Natural killer cell (primary cell): ENCODE data around the gene SH3PXD2B. TPM values are rescaled to one million over a fixed set of nuclear protein-coding genes. Genes with fewer than 3 reads are reported as not detected.

ENCODE experiments used
- ATAC-seq, 3 donors: fragments of 150-1000 bp in 2 of 3; fragments of 200-7000 bp in 1 of 3; cut with Tn5 transposase; 1 replicate in 1 of 3; 2 replicates in 2 of 3; pipeline ENCODE4 v1.10.0; 2021; ENCODE audit warnings: mild to moderate bottlenecking in 2 of 3, moderate library complexity in 2 of 3
- DNase-seq, 2 donors: peaks; one replicate each; pipeline versions ENCODE4 v3.0.0 to v3.0.0-alpha.2; 2013 to 2021; ENCODE audit warnings: mixed read lengths in 1 of 2
- H3K27ac ChIP-seq: one replicate; pipeline ENCODE4 v1.5.1; 2013; ENCODE audit warnings: mild to moderate bottlenecking, low read length
- H3K27me3 ChIP-seq: one replicate; pipeline ENCODE4 v1.6.1; 2013; ENCODE audit warnings: low read length; ENCODE audit not compliant: control insufficient read depth, insufficient read depth
- H3K36me3 ChIP-seq: one replicate; pipeline ENCODE4 v1.6.1; 2013; ENCODE audit warnings: low read length; ENCODE audit not compliant: control insufficient read depth, insufficient read depth
- H3K4me1 ChIP-seq: one replicate; pipeline ENCODE4 v1.6.1; 2013; ENCODE audit warnings: low read length; ENCODE audit not compliant: control insufficient read depth, insufficient read depth
- H3K4me3 ChIP-seq: one replicate; pipeline ENCODE4 v1.5.1; 2013; ENCODE audit warnings: low read length
- H3K9me3 ChIP-seq: one replicate; pipeline ENCODE4 v1.6.1; 2013; ENCODE audit warnings: low read length; ENCODE audit not compliant: control insufficient read depth, insufficient read depth
- H3K27ac Mint-ChIP-seq, 2 donors: one replicate each; pipeline ENCODE4 v1.8.0; 2022; ENCODE audit warnings: mild to moderate bottlenecking in 2 of 2, mixed read lengths in 2 of 2, moderate library complexity in 1 of 2
- H3K27me3 Mint-ChIP-seq, 2 donors: one replicate each; pipeline ENCODE4 v1.8.0; 2022; ENCODE audit warnings: low read depth in 2 of 2, mixed read lengths in 2 of 2
- H3K36me3 Mint-ChIP-seq: one replicate; pipeline ENCODE4 v1.8.0; 2022; ENCODE audit warnings: mixed read lengths
- H3K4me1 Mint-ChIP-seq, 2 donors: one replicate each; pipeline ENCODE4 v1.8.0; 2022; ENCODE audit warnings: mixed read lengths in 2 of 2
- H3K4me3 Mint-ChIP-seq: one replicate; pipeline ENCODE4 v1.8.0; 2022; ENCODE audit warnings: mild to moderate bottlenecking, moderate library complexity, mixed read lengths
- H3K9me3 Mint-ChIP-seq, 2 donors: one replicate each; pipeline ENCODE4 v1.8.0; 2022; ENCODE audit warnings: mixed read lengths in 2 of 2
- WGBS: methylation state at CpG from one replicate; pipeline ENCODE4 v1.1.7; 2013; ENCODE audit warnings: missing lambda C conversion rate; ENCODE audit not compliant: insufficient coverage; 5-methylcytosine and 5-hydroxymethylcytosine counted together
- intact Hi-C: fragments of 100-400 bp; cut with micrococcal nuclease; formaldehyde crosslinking; loops from one replicate; pipeline ENCODE4 v1.14.2; 2022
- total RNA-seq, 4 donors: library from RNA; stranded (reverse); fragments of 120-200 nt in 1 of 4; gene quantifications; one replicate each; pipeline versions ENCODE4 v1.2.3 to v1.2.4, GENCODE V29; 2013 to 2022
- TF ChIP-seq, protein P1 (sequence below): fragments of 200-600 bp; IDR thresholded peaks from one replicate; pipeline ENCODE4 v1.8.0; 2022; ENCODE audit warnings: antibody characterized with exemption

SH3PXD2B gene
- total RNA-seq: under 1 TPM in 2 of 3 donors, not detected in 1; 0.25 to 0.35 TPM
- 0.07 TPM for total RNA-seq (2013)

DNA sequence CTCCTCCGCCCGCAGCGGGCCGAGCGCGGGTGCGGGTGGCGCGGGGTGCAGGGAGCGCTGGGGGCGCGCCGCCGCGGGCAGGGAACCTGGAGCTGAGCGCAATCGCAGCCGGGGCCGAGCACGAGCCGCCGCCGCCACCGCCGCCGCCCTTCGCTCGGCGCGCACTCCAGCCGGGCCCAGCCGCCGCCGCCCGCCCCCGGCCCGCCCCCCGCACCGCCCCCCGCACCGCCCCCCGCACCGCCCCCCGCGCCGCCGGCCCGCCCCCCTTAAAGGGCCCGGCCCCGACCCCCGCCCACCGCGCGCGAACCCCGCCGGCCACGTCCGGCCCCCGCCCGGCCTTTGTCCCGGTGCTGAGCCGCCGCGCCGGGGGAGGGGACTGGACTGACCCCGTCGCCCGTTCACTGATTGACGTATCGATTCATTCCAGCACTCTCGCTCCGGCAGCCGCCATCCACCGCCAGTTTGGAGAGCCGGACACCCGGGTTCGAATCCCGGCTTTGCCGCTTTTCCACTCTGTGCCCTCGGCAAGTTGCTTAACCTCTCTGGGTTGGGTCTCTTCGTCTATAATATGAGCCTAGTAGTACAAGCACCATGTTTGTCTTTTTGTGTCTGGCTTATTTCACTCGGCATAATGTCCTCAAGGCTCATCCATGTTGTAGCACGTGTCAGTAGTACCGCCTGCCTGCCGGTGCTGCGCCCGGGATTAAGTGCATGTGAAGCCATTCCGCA, at the start of gene SH3PXD2B:
Gene SH3PXD2B (minus strand): TSS at position 168 of the 729 bp plus-strand sequence. CDS start 173 bp downstream, outside the sequence.
- peaks cover 32 to 47% of the 10 kb centered on the region in 2 donors for H3K27me3 Mint-ChIP-seq
- H3K4me1 Mint-ChIP-seq: peaks cover 14% of the 10 kb centered on the region in 2 donors
- H3K27ac Mint-ChIP-seq: no peak within 1 kb of the TSS
- peak within 1 kb of the TSS; percentile 82 for H3K4me3 Mint-ChIP-seq
- H3K36me3 ChIP-seq: no peaks in the 10 kb centered on the region
- no peaks in the 10 kb centered on the region for H3K9me3 ChIP-seq
- peak; percentile 29 to 60 for DNase-seq
- 6% methylated on average over 89 of the region's 89 CpGs for WGBS
- intact Hi-C loops: no loop called here
- peak within 1 kb of the TSS; percentile 29 for H3K4me3 ChIP-seq
- H3K4me1 ChIP-seq: peaks cover 12% of the 10 kb centered on the region
- ATAC-seq: peak; percentile 70 to 86 (median 82)
- H3K36me3 Mint-ChIP-seq: no peaks in the 10 kb centered on the region
- H3K27ac ChIP-seq: no peak within 1 kb of the TSS
- H3K9me3 Mint-ChIP-seq: no peaks in the 10 kb centered on the region
- H3K27me3 ChIP-seq: peaks cover 7% of the 10 kb centered on the region
- TF ChIP-seq, protein P1, sequence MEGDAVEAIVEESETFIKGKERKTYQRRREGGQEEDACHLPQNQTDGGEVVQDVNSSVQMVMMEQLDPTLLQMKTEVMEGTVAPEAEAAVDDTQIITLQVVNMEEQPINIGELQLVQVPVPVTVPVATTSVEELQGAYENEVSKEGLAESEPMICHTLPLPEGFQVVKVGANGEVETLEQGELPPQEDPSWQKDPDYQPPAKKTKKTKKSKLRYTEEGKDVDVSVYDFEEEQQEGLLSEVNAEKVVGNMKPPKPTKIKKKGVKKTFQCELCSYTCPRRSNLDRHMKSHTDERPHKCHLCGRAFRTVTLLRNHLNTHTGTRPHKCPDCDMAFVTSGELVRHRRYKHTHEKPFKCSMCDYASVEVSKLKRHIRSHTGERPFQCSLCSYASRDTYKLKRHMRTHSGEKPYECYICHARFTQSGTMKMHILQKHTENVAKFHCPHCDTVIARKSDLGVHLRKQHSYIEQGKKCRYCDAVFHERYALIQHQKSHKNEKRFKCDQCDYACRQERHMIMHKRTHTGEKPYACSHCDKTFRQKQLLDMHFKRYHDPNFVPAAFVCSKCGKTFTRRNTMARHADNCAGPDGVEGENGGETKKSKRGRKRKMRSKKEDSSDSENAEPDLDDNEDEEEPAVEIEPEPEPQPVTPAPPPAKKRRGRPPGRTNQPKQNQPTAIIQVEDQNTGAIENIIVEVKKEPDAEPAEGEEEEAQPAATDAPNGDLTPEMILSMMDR: no peak

DNA sequence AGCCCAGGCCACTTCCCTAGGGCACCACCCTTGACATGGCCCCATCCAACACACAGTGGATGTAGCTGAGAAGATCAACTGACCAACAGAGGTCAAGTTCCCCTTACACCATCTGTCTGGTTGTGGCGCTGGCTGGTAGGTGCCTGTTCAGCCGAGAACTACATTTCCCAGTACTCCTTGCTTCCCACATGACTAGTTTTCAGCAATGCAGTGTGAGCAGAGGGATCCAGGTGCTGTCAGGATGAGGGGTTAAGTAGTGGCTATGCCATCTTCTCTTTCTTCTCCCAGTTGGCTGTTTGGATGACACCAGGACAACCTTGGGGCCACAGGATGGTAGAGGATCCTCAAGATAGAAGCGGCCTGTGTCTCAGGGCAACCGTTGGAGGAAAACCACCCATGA, 48.6 kb upstream of the SH3PXD2B start:
- WGBS: 96% methylated on average over 4 of the region's 4 CpGs
- ATAC-seq (no peak), DNase-seq (no peak)
- Mint-ChIP-seq H3K9me3 (no peaks in the 10 kb centered on the region), H3K27me3 (peaks cover 20 to 25% of the 10 kb centered on the region in 2 donors), H3K27ac (no peak overlapping the region), H3K36me3 (no peaks in the 10 kb centered on the region), H3K4me3 (no peak overlapping the region), H3K4me1 (peaks cover 6 to 7% of the 10 kb centered on the region in 2 donors)
- no peaks in the 10 kb centered on the region for H3K27me3 ChIP-seq
- no peaks in the 10 kb centered on the region for H3K9me3 ChIP-seq
- H3K4me1 ChIP-seq: peaks cover 4% of the 10 kb centered on the region
- TF ChIP-seq, protein P1: no peak
- no peak overlapping the region for H3K4me3 ChIP-seq
- H3K36me3 ChIP-seq: no peaks in the 10 kb centered on the region
- intact Hi-C loops: no loop called here
- no peak overlapping the region for H3K27ac ChIP-seq

DNA sequence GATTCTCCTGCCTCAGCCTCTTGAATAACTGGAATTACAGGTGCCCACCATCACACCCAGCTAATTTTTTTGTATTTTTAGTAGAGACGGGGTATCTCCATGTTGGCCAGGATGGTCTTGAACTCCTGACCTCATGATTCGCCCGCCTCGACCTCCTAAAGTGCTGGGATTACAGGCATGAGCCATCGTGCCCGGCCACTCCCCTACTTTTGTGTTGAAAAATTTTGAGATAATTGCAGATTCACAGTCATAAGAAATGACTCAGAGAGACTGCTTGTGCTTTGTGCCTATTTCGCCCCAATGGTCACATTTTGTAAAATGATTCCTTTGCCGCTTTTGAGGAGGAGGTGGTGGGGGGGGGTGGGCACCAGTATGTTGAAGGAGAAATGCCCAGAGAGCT, 48.1 kb upstream of the SH3PXD2B start:
- H3K27ac ChIP-seq: no peak overlapping the region
- intact Hi-C loops: no loop called here
- H3K4me3 ChIP-seq: no peak overlapping the region
- TF ChIP-seq, protein P1: no peak
- peaks cover 4% of the 10 kb centered on the region for H3K4me1 ChIP-seq
- Mint-ChIP-seq H3K27me3 (peaks cover 18 to 23% of the 10 kb centered on the region in 2 donors), H3K27ac (no peak overlapping the region), H3K4me3 (no peak overlapping the region), H3K36me3 (no peaks in the 10 kb centered on the region), H3K4me1 (peaks cover 6 to 7% of the 10 kb centered on the region in 2 donors), H3K9me3 (no peaks in the 10 kb centered on the region)
- no peaks in the 10 kb centered on the region for H3K36me3 ChIP-seq
- DNase-seq (no peak), ATAC-seq (no peak)
- no peaks in the 10 kb centered on the region for H3K9me3 ChIP-seq
- no peaks in the 10 kb centered on the region for H3K27me3 ChIP-seq
- WGBS: 89% methylated on average over 8 of the region's 8 CpGs
